GM18867 (cell line): ENCODE data around the gene DNAI2.

Experiments
- ATAC-seq: cut with Tn5 transposase; IDR thresholded peaks from one replicate; pipeline ENCODE4 v1.9.1; 2021; ENCODE audit warnings: mild to moderate bottlenecking, moderate library complexity; ENCODE audit not compliant: unreplicated experiment

The DNAI2 gene

GRCh38 chr17:74304184-74304583 lies 30.1 kb downstream of the DNAI2 start:
- ATAC-seq = no peak

- no peak for ATAC-seq
These were observed 32.0 kb downstream of the DNAI2 start for GRCh38 chr17:74305865-74306654.

DNA sequence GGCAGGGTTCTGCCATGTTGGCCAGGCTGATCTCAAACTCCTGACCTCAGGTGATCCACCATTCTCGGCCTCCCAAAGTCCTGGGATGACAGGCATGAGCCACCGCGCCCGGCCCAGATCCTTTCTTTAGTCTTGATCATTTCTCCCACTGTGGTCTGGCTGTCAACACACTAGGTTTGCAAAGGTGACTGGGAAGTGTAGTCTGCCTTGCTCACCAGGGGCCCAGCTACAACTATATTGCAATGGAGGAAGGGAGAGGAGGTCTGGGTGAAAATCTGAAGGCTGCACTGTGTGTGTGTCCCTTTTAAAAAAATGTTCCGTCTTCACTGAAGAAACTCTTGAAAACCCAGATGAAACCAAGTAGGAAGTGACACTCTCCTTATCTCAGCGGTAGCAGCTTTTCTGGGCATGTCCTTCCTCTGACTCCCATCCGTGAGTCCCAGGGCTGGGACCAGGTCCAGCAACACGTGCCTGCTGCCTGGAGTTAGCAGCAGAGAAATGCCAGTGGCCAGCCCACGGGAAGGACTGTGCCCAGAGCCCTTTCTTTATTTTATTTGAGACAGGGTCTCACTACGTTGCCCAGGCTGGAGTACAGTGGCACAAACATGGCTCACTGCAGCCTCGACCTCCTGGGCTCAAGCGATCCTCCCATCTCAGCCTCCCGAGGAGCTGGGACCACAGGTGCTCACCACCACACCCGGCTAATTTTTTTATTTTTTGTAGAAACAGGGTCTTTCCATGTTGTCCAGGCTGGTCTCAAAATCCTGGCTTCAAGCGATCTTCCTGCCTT lies 34.1 kb downstream of the DNAI2 start:
- ATAC-seq = no peak

GRCh38 chr17:74309902-74310301 lies 35.9 kb downstream of the DNAI2 start:
- ATAC-seq = no peak

GRCh38 chr17:74314877-74315276 lies 40.8 kb downstream of the DNAI2 start:
- ATAC-seq = no peak

DNA sequence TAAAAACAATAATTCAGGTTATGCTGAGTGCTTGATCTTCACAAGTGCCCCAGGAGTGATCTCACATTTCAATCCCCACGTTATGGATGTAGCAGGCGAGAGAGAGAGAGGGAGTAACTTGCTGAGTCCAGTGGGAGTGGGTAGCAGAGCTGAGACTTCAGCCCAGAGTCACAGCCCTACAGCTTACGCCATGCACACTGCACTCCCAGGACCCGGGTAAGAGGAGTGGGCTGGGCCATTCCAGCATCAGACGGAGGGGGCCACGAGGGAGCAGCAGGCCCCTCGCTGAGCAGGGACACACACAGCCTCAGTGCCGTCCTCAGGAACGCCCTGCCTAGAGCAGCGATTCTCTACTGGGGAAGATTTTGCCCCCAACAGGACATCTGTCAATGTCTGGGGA lies 42.2 kb downstream of the DNAI2 start:
- no peak for ATAC-seq

DNA sequence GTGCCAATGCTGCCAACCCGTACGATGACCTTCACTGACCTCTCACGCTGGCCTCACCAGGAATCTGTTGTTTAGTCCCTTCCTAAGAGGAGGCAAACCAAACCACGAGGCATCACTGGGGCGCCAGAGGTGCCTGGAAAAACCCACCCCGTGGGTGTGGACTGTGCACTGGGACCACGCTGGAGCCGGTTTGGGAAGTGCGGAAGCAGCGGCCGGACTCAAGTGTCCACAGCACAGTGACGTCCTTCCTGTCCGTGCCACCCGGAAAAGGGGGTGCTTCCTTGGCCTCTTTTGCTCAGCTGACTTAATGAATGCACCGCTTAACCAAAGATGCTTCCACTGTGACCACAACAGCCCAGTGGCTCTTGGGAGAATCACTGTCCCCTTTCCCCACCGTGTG lies 43.0 kb downstream of the DNAI2 start:
- ATAC-seq = no peak

- ATAC-seq = no peak
These were observed 44.4 kb downstream of the DNAI2 start for GRCh38 chr17:74318391-74318790.

GRCh38 chr17:74324521-74324920 lies 50.5 kb downstream of the DNAI2 start:
- no peak for ATAC-seq

DNA sequence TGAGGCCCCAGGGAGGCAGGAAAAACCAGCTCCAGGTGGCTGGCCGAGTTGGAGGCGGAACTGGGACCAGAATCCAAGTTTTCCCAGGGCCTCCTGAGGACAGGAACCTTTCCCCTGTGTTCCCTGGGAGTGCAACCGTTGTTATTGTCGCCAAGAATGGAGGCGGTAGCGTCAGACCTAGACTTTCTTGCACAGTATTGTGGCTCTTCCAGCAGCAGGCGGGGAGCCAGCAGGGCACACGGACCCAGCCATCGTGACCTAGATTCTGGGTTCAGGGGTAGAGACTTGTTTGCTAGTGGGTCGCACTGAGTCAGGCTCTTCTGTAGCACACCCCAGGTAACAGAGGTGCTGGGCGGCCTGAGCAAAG lies 51.3 kb downstream of the DNAI2 start:
- no peak for ATAC-seq

DNA sequence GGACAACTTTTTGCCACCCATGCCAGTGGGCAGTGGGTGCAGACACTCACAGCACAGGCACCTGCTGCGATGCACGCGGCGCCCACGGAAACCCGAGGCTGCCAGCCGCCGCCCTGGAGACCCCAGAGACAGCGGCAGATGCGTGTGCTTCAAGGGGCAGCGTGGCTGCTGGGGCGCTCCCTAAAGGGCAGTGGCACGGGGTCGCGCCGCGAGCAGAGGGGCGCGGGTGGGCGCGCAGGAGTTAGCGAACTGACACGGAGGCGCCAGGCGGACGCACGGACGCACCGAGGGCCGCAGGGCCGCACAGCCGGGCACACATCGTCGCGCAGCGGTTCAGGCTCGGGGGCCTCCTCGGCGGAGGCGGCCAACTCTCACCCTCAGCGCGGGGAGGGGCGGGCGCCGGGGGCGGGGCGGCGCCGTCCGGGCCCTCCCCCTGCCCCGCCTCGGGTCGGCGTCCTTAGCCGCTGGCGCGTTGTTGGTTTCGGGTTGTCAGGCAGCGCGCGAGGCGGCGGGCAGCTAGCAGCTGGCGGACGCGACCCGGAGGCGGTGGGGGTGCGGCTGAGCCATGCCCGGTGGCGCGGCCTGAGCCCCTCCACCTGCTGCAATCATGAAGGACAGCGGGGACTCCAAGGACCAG lies 51.8 kb downstream of the DNAI2 start, which contains the start of gene KIF19:
Gene KIF19, plus strand, starts transcription at position 484 of the 637 bp plus-strand sequence. Its CDS starts 124 bp downstream, at position 608.
- peak; percentile 71 for ATAC-seq

DNA sequence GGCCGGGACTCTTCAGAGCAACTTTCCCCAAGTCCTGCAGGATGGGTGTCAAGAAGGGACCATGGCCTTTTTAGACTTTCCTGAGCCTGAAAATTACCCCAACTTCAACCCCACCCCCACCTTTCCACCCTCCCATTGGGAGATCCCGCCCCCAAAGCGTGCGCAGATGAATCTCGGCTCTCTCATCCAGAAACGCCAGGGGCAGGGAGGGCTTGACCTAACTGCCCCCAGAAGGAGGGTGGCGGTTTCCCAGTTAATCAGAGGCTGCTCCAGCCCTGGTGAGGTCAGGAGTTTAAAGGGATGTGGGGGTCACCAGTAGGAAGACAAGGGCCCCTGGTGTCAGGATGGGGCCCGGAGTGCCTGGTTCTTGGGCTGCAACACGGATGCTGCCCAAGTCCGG lies 52.5 kb downstream of the DNAI2 start:
- ATAC-seq = no peak

DNA sequence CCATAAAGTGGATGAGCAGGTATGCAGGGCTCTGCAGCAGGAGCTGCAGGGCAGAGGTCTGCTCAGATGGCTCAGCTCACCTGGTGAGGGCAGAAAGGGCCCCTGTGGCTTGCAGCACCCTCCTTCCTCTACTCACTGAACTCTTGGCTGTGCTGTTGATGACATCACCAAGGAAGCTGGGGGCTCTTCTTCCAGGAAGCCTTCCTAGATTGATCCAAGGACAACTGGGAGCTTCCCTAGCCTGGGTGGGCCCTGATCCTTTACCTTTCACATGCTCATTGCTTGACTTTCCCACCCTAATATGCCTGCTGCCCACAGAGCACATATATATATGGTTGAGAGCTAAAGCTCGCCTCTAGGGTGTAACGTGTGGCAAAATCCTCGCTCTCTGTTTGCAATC lies 54.5 kb downstream of the DNAI2 start:
- no peak for ATAC-seq

DNA sequence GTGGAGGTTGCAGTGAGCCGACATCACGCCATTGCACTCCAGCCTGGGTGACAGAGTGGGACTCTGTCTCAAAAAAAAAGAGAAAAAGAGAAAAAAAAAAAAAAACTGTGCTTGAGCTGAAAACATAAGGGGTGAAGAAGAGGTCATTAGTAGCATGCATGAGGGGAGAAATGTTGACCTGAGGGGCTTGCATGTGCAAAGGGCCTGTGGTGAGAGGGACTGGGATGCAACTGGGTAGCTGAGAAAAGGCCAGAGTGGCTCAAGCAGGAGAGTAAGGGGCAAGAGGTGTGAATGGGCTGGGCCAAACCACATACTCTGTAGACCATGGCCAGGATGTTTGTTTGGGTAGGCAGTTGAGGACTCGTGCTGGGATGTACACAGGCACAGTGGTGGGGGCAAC lies 55.3 kb downstream of the DNAI2 start:
- ATAC-seq = no peak

- ATAC-seq = no peak
These were observed 56.4 kb downstream of the DNAI2 start for GRCh38 chr17:74330446-74330845.

- no peak for ATAC-seq
These were observed 58.1 kb downstream of the DNAI2 start for GRCh38 chr17:74332017-74332650.

- no peak for ATAC-seq
These were observed 58.8 kb downstream of the DNAI2 start for GRCh38 chr17:74332763-74333283.

- no peak for ATAC-seq
These were observed 60.5 kb downstream of the DNAI2 start for GRCh38 chr17:74334393-74335039.

DNA sequence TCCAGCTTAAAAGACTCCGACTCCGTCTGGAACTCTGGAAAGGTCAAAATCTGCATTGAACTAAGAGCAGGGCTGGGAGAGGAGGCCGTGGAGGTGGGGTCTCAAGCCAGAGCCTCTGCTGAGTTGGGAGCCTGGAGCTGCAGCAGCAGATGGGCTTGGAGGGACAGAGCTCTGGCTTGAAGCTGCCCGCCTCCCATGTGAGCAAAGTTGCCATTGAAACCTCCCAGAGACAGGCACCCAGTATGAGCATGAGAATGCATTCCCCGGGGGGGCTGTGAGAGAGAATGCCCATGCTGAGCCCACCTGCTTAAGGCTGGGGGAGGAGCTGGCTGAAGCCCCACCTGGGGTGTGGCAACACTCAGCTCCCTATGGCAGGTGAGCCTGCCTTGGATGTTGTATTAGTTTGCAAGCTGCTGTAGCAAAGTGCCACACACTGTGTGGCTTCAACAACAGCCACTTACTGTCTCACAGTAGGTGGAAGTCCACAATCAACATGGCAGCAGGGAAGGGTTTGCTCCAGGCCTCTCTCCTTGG lies 61.6 kb downstream of the DNAI2 start:
- no peak for ATAC-seq

DNA sequence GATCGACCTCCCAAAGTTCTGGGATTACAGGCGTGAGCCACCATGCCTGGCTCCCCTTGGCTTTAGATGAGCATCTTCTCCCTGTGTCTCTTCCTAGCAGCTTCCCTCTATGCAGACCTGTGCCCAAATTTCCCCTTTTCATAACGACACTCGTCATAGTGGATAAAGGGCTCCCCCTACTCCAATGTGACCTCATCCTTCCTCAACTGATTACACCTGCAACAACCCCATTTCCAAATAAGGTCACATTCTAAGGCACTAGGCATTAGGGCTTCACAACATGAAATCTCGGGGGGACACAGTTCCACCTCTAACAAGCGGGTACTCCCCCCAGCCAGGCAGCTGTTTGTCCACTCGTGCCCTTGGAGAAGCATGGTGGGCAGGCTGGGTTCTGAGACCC lies 62.3 kb downstream of the DNAI2 start:
- no peak for ATAC-seq
